HepG2 (cell line): Measurements from ENCODE around the gene FLAD1. TPM values are rescaled to one million over a fixed set of nuclear protein-coding genes. Genes with fewer than 3 reads are reported as not detected.
A peak's percentile ranks its signal among the peaks of the same experiment; 100 is the strongest.

Experiments
- ATAC-seq: fragments of 200-7000 bp; cut with Tn5 transposase; 3 replicates; pipeline ENCODE4 v1.9.1; 2020; ENCODE audit warnings: mild to moderate bottlenecking, moderate library complexity
- BruUV-seq: library from RNA; stranded (reverse); fragments of 400-500 nt; replicated peaks from 2 replicates; lab custom pipeline; 2021; lab: Mats Ljungman, UMichigan
- CTCF ChIA-PET: fragments of 300-600 bp; formaldehyde crosslinking; extraction: SDS; loops from one replicate; lab custom pipeline; 2021; ENCODE audit warnings: low total read pairs, inconsistent platforms, low intra/inter-chr PET ratio; lab: Yijun Ruan, JAX
- POLR2A ChIA-PET: fragments of 350-600 bp; sonication (Branson Sonifier 250); formaldehyde crosslinking; loops from one replicate; lab custom pipeline; 2020; ENCODE audit warnings: antibody characterized with exemption, inconsistent platforms; lab: Yijun Ruan, JAX
- DNase-seq: peaks from one replicate; pipeline ENCODE4 v3.0.0-alpha.2; 2015; ENCODE audit warnings: low spot score
- FAIRE-seq: peaks from 3 replicates; lab custom pipeline; 2011; peaks lifted over from hg19 to GRCh38; lab: Jason Lieb, UNC
- H2AFZ ChIP-seq: one replicate; pipeline ENCODE4 v1.6.1; 2011; ENCODE audit warnings: low read length, inconsistent platforms
- H3K27ac ChIP-seq: fragments of 300-600 bp; 3 replicates; pipeline ENCODE4 v1.8.0; 2011; ENCODE audit warnings: mixed run types, mild to moderate bottlenecking, mixed read lengths, low read length, inconsistent platforms; ENCODE audit not compliant: insufficient read depth; ENCODE audit errors: extremely low read length
- H3K27me3 ChIP-seq, 2 experiments: fragments of 200-600 bp in 1 of 2; 2 replicates in 1 of 2; 3 replicates in 1 of 2; pipeline versions ENCODE4 v1.6.0 to v1.8.0; 2011; ENCODE audit warnings: low read length in 2 of 2, mild to moderate bottlenecking in 2 of 2, moderate library complexity in 2 of 2, inconsistent platforms in 1 of 2; ENCODE audit not compliant: insufficient read depth in 2 of 2, control insufficient read depth in 1 of 2
- H3K36me3 ChIP-seq, 2 experiments: fragments of 200-600 bp in 1 of 2; replicated peaks in 1 of 2; 2 replicates in 1 of 2; 3 replicates in 1 of 2; pipeline versions ENCODE4 v1.5.1 to v1.8.0; 2011; ENCODE audit warnings: low read length in 2 of 2, inconsistent platforms in 1 of 2; ENCODE audit not compliant: insufficient read depth in 2 of 2, control insufficient read depth in 1 of 2
- H3K4me1 ChIP-seq: 2 replicates; pipeline ENCODE4 v1.5.1; 2012; ENCODE audit warnings: low read length, inconsistent platforms; ENCODE audit not compliant: insufficient read depth
- H3K4me2 ChIP-seq: 2 replicates; pipeline ENCODE4 v1.6.0; 2011; ENCODE audit warnings: low read depth, low read length, inconsistent platforms
- H3K4me3 ChIP-seq, 3 experiments: fragments of 200-600 bp in 1 of 3; sonication (generic), shearing (Covaris generic) in 1 of 3; replicated peaks in 1 of 3; 2 replicates each; pipeline ENCODE4 v1.5.1; 2011 to 2016; ENCODE audit warnings: low read length in 3 of 3, inconsistent platforms in 2 of 3, low read depth in 2 of 3, mild to moderate bottlenecking in 2 of 3, control low read depth in 1 of 3, mixed read lengths in 1 of 3; ENCODE audit not compliant: insufficient read depth in 1 of 3
- H3K79me2 ChIP-seq: one replicate; pipeline ENCODE4 v1.6.1; 2011; ENCODE audit warnings: low read length, inconsistent platforms; ENCODE audit not compliant: insufficient read depth
- H3K9ac ChIP-seq: 2 replicates; pipeline ENCODE4 v1.6.0; 2011; ENCODE audit warnings: mild to moderate bottlenecking, low read depth, low read length, inconsistent platforms; ENCODE audit not compliant: insufficient read depth
- H3K9me3 ChIP-seq: 2 replicates; pipeline ENCODE4 v1.5.1; 2012; ENCODE audit warnings: mild to moderate bottlenecking, low read length
- H4K20me1 ChIP-seq: 2 replicates; pipeline ENCODE4 v1.6.0; 2011; ENCODE audit warnings: inconsistent platforms, mild to moderate bottlenecking, low read length, moderate library complexity; ENCODE audit not compliant: insufficient read depth
- CBX2 ChIP-seq, 2 experiments: fragments of 200-600 bp in 1 of 2; sonication (generic); formaldehyde crosslinking in 1 of 2; IDR thresholded peaks; 2 replicates each; pipeline versions ENCODE4 v1.7.0 to v1.8.1; 2018 to 2022; ENCODE audit warnings: low read depth in 2 of 2, low read length in 1 of 2, mild to moderate bottlenecking in 1 of 2, missing genetic modification reagents in 1 of 2
- CHCHD3 ChIP-seq: sonication (generic); formaldehyde crosslinking; IDR thresholded peaks from 2 replicates; pipeline ENCODE4 v1.8.0; 2022; ENCODE audit warnings: mild to moderate bottlenecking, missing genetic modification reagents, moderate library complexity
- HCFC1 ChIP-seq: fragments of 150-350 bp; IDR thresholded peaks from 2 replicates; pipeline ENCODE4 v1.6.1; 2014; ENCODE audit warnings: low read depth, low read length
- HDAC1 ChIP-seq: sonication (generic); formaldehyde crosslinking; IDR thresholded peaks from 2 replicates; pipeline ENCODE4 v1.5.1; 2020; ENCODE audit warnings: mild to moderate bottlenecking, missing genetic modification reagents
- HNRNPK ChIP-seq: fragments of 200-400 bp; formaldehyde crosslinking; IDR thresholded peaks from 2 replicates; pipeline ENCODE4 v1.6.1; 2018; ENCODE audit warnings: low read length, low read depth, moderate library complexity, mild to moderate bottlenecking; ENCODE audit not compliant: poor library complexity, severe bottlenecking
- MAFG ChIP-seq: sonication (generic); formaldehyde crosslinking; IDR thresholded peaks from 2 replicates; pipeline ENCODE4 v1.5.1; 2020; ENCODE audit warnings: mild to moderate bottlenecking, missing genetic modification reagents
- NRL ChIP-seq: sonication (generic); formaldehyde crosslinking; IDR thresholded peaks from 2 replicates; pipeline ENCODE4 v1.5.0; 2020; ENCODE audit warnings: missing genetic modification reagents, mild to moderate bottlenecking, moderate library complexity, borderline replicate concordance
- ONECUT2 ChIP-seq: sonication (generic); formaldehyde crosslinking; IDR thresholded peaks from 2 replicates; pipeline ENCODE4 v1.4.0; 2020; ENCODE audit warnings: missing genetic modification reagents
- PHF21A ChIP-seq: sonication (generic); formaldehyde crosslinking; IDR thresholded peaks from 2 replicates; pipeline ENCODE4 v1.5.0; 2020; ENCODE audit warnings: mild to moderate bottlenecking, missing genetic modification reagents
- POGZ ChIP-seq: sonication (generic); formaldehyde crosslinking; IDR thresholded peaks from 2 replicates; pipeline ENCODE4 v1.4.0; 2020; ENCODE audit warnings: mild to moderate bottlenecking, missing genetic modification reagents
- PPARG ChIP-seq: conservative IDR thresholded peaks from 2 replicates; pipeline ENCODE4 v1.6.1; 2016; ENCODE audit warnings: missing biosample characterization, missing genetic modification reagents
- RARG ChIP-seq: sonication (generic); formaldehyde crosslinking; IDR thresholded peaks from 2 replicates; pipeline ENCODE4 v1.4.0; 2020; ENCODE audit warnings: low read depth, mild to moderate bottlenecking, missing genetic modification reagents
- WIZ ChIP-seq: sonication (generic); formaldehyde crosslinking; IDR thresholded peaks from 2 replicates; pipeline ENCODE4 v1.5.1; 2020; ENCODE audit warnings: mild to moderate bottlenecking, missing genetic modification reagents
- ZKSCAN5 ChIP-seq: sonication (generic); formaldehyde crosslinking; IDR thresholded peaks from 2 replicates; pipeline ENCODE4 v1.5.1; 2020; ENCODE audit warnings: mild to moderate bottlenecking, missing genetic modification reagents
- ZNF460 ChIP-seq: sonication (generic); formaldehyde crosslinking; IDR thresholded peaks from 2 replicates; pipeline ENCODE4 v1.5.1; 2020; ENCODE audit warnings: missing genetic modification reagents, mild to moderate bottlenecking, borderline replicate concordance
- ZNF619 ChIP-seq: sonication (generic); formaldehyde crosslinking; IDR thresholded peaks from 2 replicates; pipeline ENCODE4 v1.4.0; 2020; ENCODE audit warnings: mild to moderate bottlenecking, missing genetic modification reagents
- ZNF788 ChIP-seq: sonication (generic); formaldehyde crosslinking; IDR thresholded peaks from 2 replicates; pipeline ENCODE4 v1.5.0; 2020; ENCODE audit warnings: mild to moderate bottlenecking, missing genetic modification reagents, borderline replicate concordance
- whole genome bisulfite sequencing: methylation state at CpG from one replicate; pipeline ENCODE4 v1.1.6; 2017; ENCODE audit warnings: low lambda C conversion rate; 5-methylcytosine and 5-hydroxymethylcytosine counted together
- in situ Hi-C: cut with HindIII; loops from 2 replicates; pipeline ENCODE4 v1.10.0; 2017; ENCODE audit warnings: low pct_unique_long_range_greater_than_20kb; ENCODE audit not compliant: extremely low pct_ligation_motif_present
- intact Hi-C: fragments of 100-400 bp; cut with micrococcal nuclease; formaldehyde crosslinking; loops from one replicate; pipeline ENCODE4 v1.10.0; 2022; ENCODE audit not compliant: unreplicated experiment
- polyA plus RNA-seq, 8 experiments: library from polyadenylated mRNA; depleted of rRNA in 3 of 8; stranded (reverse) in 7 of 8; unstranded in 1 of 8; fragments of >200 nt; fragmentation: Illumina TruSeq in 4 of 8; extraction: Trizol in 4 of 8; gene quantifications; 2 replicates each; pipeline versions ENCODE4 v1.2.1 to v1.2.3, GENCODE V29; 2011 to 2016; ENCODE audit warnings: low read depth in 4 of 8, missing spikeins in 1 of 8, mixed read lengths in 1 of 8; ENCODE audit not compliant: insufficient read depth in 1 of 8
- total RNA-seq, 5 experiments: library from RNA; depleted of rRNA; stranded (reverse); fragments of >200 nt; fragmentation: Illumina TruSeq; extraction: Trizol; gene quantifications; 2 replicates each; pipeline ENCODE4 v1.2.3, GENCODE V29; 2016; ENCODE audit warnings: low read depth in 1 of 5
- TF ChIP-seq, protein P1 (sequence below): sonication (generic); formaldehyde crosslinking; IDR thresholded peaks from 2 replicates; pipeline ENCODE4 v1.5.1; 2020; ENCODE audit warnings: mild to moderate bottlenecking, missing genetic modification reagents, moderate library complexity
- TF ChIP-seq, protein P2 (sequence below): sonication (generic); formaldehyde crosslinking; IDR thresholded peaks from 2 replicates; pipeline ENCODE4 v1.4.0; 2020; ENCODE audit warnings: low read depth, mild to moderate bottlenecking, missing genetic modification reagents

FLAD1 gene
- total and polyA plus RNA-seq, 2 of the 13 experiments (the other 11 are each of a cell fraction or from before 2014, with no cell fraction given), result 25.9 to 32.8 TPM

DNA sequence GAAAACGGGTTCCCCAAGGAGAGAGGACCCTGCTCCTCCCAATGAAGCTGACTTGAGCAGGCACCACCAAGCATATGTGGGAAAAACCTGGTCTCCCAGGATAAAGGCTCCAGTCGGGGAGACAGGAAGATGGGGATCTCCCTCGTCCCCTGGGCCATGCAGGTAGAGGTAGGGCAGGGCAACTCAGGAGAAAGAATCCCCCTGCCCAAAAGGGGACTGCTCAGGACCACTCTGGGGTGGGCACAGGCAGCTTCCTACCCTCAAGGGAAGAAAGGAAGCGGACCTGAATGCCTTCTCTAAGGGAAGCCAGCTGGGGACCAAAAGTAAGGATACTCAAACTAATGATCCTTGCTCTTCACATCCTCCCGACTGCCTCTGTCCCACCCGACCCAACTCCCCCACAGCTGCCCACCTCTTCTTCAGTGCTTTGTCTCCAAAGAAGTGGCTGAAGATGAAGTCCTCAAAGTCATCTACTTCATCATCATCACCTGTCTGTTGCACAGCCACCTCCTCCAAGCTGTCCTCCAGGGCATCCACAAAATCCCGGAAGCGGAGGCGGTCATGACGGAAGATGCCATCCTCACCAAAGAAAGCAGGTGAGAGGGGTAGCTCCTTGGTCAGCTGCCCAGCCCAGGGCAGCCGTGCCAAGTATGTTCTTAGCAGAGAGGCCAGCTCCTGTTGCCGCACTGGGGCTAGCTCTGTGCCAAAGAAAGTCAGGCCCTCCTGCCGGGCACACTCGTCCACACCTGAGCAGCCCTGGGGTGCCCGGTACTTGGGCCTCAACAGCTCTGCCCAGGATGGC is 37.8 kb upstream of the FLAD1 start:
- H3K79me2 ChIP-seq, result no peaks in the 10 kb centered on the region
- peak overlapping the region; percentile 59 for H3K9ac ChIP-seq
- H2AFZ ChIP-seq, result no peak overlapping the region
- ChIA-PET POLR2A (interaction anchor here (0.6 to 3.0 kb wide), 11 partner anchors 9 to 333 kb away, joined by 3 to 22 read pairs (median 4); partner anchors contain the start of genes ADAM15, PMVK and PYGO2), CTCF (no interaction called here)
- no peak; the same call in 2 of the 3 replicates for ATAC-seq
- TSS peak; percentile 77 for BruUV-seq
- peaks cover 56% of the 10 kb centered on the region for H3K4me1 ChIP-seq
- peak overlapping the region; percentile 56 for H3K4me2 ChIP-seq
- H3K27ac ChIP-seq, result peak overlapping the region; percentile 88
- no peak for DNase-seq
- peak overlapping the region in 1 of 3 experiments; percentile 27; a peak in 2 of 6 replicates for H3K4me3 ChIP-seq
- intact Hi-C loops (no loop called here), in situ Hi-C loops (no loop called here)
- H4K20me1 ChIP-seq, result no peaks in the 10 kb centered on the region
- H3K9me3 ChIP-seq, result no peaks in the 10 kb centered on the region
- H3K27me3 ChIP-seq, result no peaks in the 10 kb centered on the region
- FAIRE-seq, result no peak
- peaks cover 0 to 2% of the 10 kb centered on the region in 2 experiments; a peak in 2 of 5 replicates for H3K36me3 ChIP-seq
- 84% methylated on average over 10 of the region's 15 CpGs for WGBS
- no peak for TF ChIP-seq ZNF619 (CRISPR knock-in tag)
- TF ChIP-seq HCFC1, result no peak
- TF ChIP-seq HDAC1 (CRISPR knock-in tag), result peak; percentile 29
- TF ChIP-seq CBX2 (IDR thresholded peaks at IDR 0.05; ENCODE audit: low read depth, low read length), result no peak
- TF ChIP-seq CBX2 (CRISPR knock-in tag; IDR thresholded peaks at IDR 0.05; ENCODE audit: low read depth), result no peak
- TF ChIP-seq RARG (CRISPR knock-in tag), result no peak
- TF ChIP-seq PHF21A, result no peak
- TF ChIP-seq, protein P1, sequence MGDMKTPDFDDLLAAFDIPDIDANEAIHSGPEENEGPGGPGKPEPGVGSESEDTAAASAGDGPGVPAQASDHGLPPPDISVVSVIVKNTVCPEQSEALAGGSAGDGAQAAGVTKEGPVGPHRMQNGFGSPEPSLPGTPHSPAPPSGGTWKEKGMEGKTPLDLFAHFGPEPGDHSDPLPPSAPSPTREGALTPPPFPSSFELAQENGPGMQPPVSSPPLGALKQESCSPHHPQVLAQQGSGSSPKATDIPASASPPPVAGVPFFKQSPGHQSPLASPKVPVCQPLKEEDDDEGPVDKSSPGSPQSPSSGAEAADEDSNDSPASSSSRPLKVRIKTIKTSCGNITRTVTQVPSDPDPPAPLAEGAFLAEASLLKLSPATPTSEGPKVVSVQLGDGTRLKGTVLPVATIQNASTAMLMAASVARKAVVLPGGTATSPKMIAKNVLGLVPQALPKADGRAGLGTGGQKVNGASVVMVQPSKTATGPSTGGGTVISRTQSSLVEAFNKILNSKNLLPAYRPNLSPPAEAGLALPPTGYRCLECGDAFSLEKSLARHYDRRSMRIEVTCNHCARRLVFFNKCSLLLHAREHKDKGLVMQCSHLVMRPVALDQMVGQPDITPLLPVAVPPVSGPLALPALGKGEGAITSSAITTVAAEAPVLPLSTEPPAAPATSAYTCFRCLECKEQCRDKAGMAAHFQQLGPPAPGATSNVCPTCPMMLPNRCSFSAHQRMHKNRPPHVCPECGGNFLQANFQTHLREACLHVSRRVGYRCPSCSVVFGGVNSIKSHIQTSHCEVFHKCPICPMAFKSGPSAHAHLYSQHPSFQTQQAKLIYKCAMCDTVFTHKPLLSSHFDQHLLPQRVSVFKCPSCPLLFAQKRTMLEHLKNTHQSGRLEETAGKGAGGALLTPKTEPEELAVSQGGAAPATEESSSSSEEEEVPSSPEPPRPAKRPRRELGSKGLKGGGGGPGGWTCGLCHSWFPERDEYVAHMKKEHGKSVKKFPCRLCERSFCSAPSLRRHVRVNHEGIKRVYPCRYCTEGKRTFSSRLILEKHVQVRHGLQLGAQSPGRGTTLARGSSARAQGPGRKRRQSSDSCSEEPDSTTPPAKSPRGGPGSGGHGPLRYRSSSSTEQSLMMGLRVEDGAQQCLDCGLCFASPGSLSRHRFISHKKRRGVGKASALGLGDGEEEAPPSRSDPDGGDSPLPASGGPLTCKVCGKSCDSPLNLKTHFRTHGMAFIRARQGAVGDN (CRISPR knock-in tag), result peak; percentile 8; the same call in 1 of the 2 replicates
- no peak; the same call in 1 of the 2 replicates for TF ChIP-seq ZNF460
- TF ChIP-seq NRL, result no peak
- TF ChIP-seq PPARG, result no peak
- no peak for TF ChIP-seq HNRNPK
- no peak for TF ChIP-seq ZKSCAN5
- TF ChIP-seq ONECUT2 (CRISPR knock-in tag), result no peak
- no peak for TF ChIP-seq MAFG
- no peak for TF ChIP-seq POGZ
- no peak for TF ChIP-seq CHCHD3 (CRISPR knock-in tag)
- TF ChIP-seq, protein P2, sequence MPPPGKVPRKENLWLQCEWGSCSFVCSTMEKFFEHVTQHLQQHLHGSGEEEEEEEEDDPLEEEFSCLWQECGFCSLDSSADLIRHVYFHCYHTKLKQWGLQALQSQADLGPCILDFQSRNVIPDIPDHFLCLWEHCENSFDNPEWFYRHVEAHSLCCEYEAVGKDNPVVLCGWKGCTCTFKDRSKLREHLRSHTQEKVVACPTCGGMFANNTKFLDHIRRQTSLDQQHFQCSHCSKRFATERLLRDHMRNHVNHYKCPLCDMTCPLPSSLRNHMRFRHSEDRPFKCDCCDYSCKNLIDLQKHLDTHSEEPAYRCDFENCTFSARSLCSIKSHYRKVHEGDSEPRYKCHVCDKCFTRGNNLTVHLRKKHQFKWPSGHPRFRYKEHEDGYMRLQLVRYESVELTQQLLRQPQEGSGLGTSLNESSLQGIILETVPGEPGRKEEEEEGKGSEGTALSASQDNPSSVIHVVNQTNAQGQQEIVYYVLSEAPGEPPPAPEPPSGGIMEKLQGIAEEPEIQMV (CRISPR knock-in tag), result no peak
- TF ChIP-seq ZNF788, result no peak
- no peak for TF ChIP-seq WIZ (CRISPR knock-in tag)
